Keratinocyte (primary cell): ENCODE data around the gene CHMP6. TPM values are rescaled to one million over a fixed set of nuclear protein-coding genes. Genes with fewer than 3 reads are reported as not detected.

ENCODE experiments used
- DNase-seq: peaks from one replicate; pipeline ENCODE4 v3.0.0-alpha.2; 2011; ENCODE audit warnings: low read depth, missing footprints, low spot score
- FAIRE-seq: peaks from 2 replicates; lab custom pipeline; 2011; peaks lifted over from hg19 to GRCh38; lab: Jason Lieb, UNC
- H2AFZ ChIP-seq: 2 replicates; pipeline ENCODE4 v1.6.0; 2012; ENCODE audit warnings: low read length, control low read depth, inconsistent platforms; ENCODE audit not compliant: control insufficient read depth
- H3K27ac ChIP-seq: 2 replicates; pipeline ENCODE4 v1.5.1; 2011; ENCODE audit warnings: low read length; ENCODE audit not compliant: control insufficient read depth, insufficient read depth
- H3K27me3 ChIP-seq: 3 replicates; pipeline ENCODE4 v1.6.0; 2011; ENCODE audit warnings: low read length; ENCODE audit not compliant: control insufficient read depth, insufficient read depth; ENCODE audit errors: extremely low read depth
- H3K36me3 ChIP-seq, 2 experiments: 2 replicates in 1 of 2; 3 replicates in 1 of 2; pipeline ENCODE4 v1.5.1; 2011; ENCODE audit warnings: low read length in 2 of 2, mild to moderate bottlenecking in 1 of 2; ENCODE audit not compliant: control insufficient read depth in 2 of 2, insufficient read depth in 2 of 2; ENCODE audit errors: extremely low read depth in 1 of 2
- H3K4me1 ChIP-seq: 3 replicates; pipeline ENCODE4 v1.5.1; 2011; ENCODE audit warnings: low read length; ENCODE audit not compliant: control insufficient read depth, insufficient read depth; ENCODE audit errors: extremely low read depth
- H3K4me2 ChIP-seq: 3 replicates; pipeline ENCODE4 v1.6.0; 2011; ENCODE audit warnings: low read depth, low read length; ENCODE audit not compliant: control insufficient read depth, insufficient read depth; ENCODE audit errors: extremely low read depth
- H3K4me3 ChIP-seq, 3 experiments: fragments of 200-600 bp in 1 of 3; sonication (generic) in 1 of 3; 2 replicates in 2 of 3; 3 replicates in 1 of 3; pipeline ENCODE4 v1.5.1; 2011 to 2016; ENCODE audit warnings: low read length in 3 of 3, mild to moderate bottlenecking in 3 of 3, control low read depth in 2 of 3, inconsistent platforms in 1 of 3, low read depth in 1 of 3, mixed read lengths in 1 of 3, mixed run types in 1 of 3, moderate library complexity in 1 of 3; ENCODE audit not compliant: control insufficient read depth in 2 of 3, insufficient read depth in 2 of 3; ENCODE audit errors: extremely low read depth in 1 of 3
- H3K79me2 ChIP-seq: 2 replicates; pipeline ENCODE4 v1.6.0; 2012; ENCODE audit warnings: low read length; ENCODE audit not compliant: control insufficient read depth, insufficient read depth
- H3K9ac ChIP-seq: 3 replicates; pipeline ENCODE4 v1.6.0; 2011; ENCODE audit warnings: low read length; ENCODE audit not compliant: control insufficient read depth, insufficient read depth; ENCODE audit errors: extremely low read depth
- H3K9me1 ChIP-seq: 3 replicates; pipeline ENCODE4 v1.6.0; 2011; ENCODE audit warnings: low read length; ENCODE audit not compliant: control insufficient read depth, insufficient read depth; ENCODE audit errors: extremely low read depth
- H3K9me3 ChIP-seq: 2 replicates; pipeline ENCODE4 v1.5.1; 2012; ENCODE audit warnings: low read depth, low read length; ENCODE audit not compliant: control insufficient read depth
- H4K20me1 ChIP-seq: 3 replicates; pipeline ENCODE4 v1.6.0; 2011; ENCODE audit warnings: low read length; ENCODE audit not compliant: control insufficient read depth, insufficient read depth; ENCODE audit errors: extremely low read depth
- CTCF ChIP-seq, 3 experiments: IDR thresholded peaks in 1 of 3; conservative IDR thresholded peaks in 1 of 3; optimal IDR thresholded peaks in 1 of 3; 2 replicates in 2 of 3; 3 replicates in 1 of 3; pipeline versions ENCODE3 to v1.5.1; 2011; ENCODE audit warnings: low read length in 3 of 3, mild to moderate bottlenecking in 3 of 3, moderate library complexity in 2 of 3, control low read depth in 1 of 3, inconsistent platforms in 1 of 3; ENCODE audit not compliant: insufficient read depth in 2 of 3; ENCODE audit errors: extremely low read depth in 1 of 3
- EZH2 ChIP-seq: IDR thresholded peaks from one replicate; pipeline ENCODE4 v1.6.1; 2012; ENCODE audit warnings: inconsistent platforms, mild to moderate bottlenecking, low read length, moderate library complexity
- dilution Hi-C: fragments of 300-500 bp; cut with MboI; formaldehyde crosslinking; loops from one replicate; pipeline ENCODE4 v1.7.0; 2020; ENCODE audit warnings: low sequenced_read_pairs; ENCODE audit not compliant: extremely low pct_ligation_motif_present
- polyA plus RNA-seq, 5 experiments: library from polyadenylated mRNA; depleted of rRNA in 3 of 5; stranded (reverse) in 3 of 5; stranded (forward) in 1 of 5; unstranded in 1 of 5; fragments of >200 nt; gene quantifications; 1 replicate in 1 of 5; 2 replicates in 3 of 5; 3 replicates in 1 of 5; pipeline versions ENCODE4 v1.2.1 to v1.2.3, GENCODE V29; 2011 to 2012; ENCODE audit warnings: missing spikeins in 2 of 5, low read depth in 1 of 5, low replicate concordance in 1 of 5

CHMP6 gene
- polyA plus RNA-seq, 1 donor (not counting 4 experiments of a cell fraction or from before 2014, with no cell fraction given) = 20.9 TPM

- DNase-seq (no peak), FAIRE-seq (no peak)
- Histone ChIP-seq H3K9me3 (no peaks in the 10 kb centered on the region), H2AFZ (no peak overlapping the region), H4K20me1 (no peaks in the 10 kb centered on the region), H3K9me1 (no peaks in the 10 kb centered on the region), H3K36me3 (peaks cover 18 to 24% of the 10 kb centered on the region in 2 experiments), H3K4me1 (peaks cover 18% of the 10 kb centered on the region), H3K9ac (no peak overlapping the region), H3K27ac (no peak overlapping the region), H3K79me2 (peaks cover 3% of the 10 kb centered on the region), H3K4me3 (no peak overlapping the region), H3K27me3 (peaks cover 4% of the 10 kb centered on the region), H3K4me2 (no peak overlapping the region)
- dilution Hi-C loops = no loop called here
- no peak for TF ChIP-seq EZH2
- TF ChIP-seq CTCF (optimal IDR thresholded peaks at IDR 0.05 in 1 of 3, IDR thresholded peaks at IDR 0.05 in 1 of 3, conservative IDR thresholded peaks at IDR 0.05 in 1 of 3; ENCODE audit: extremely low read depth in 1 of 3, insufficient read depth in 2 of 3, low read length in 3 of 3) = no peak
Observed at GRCh38 chr17:80998118-80998747, 6.6 kb downstream of the CHMP6 start.

DNA sequence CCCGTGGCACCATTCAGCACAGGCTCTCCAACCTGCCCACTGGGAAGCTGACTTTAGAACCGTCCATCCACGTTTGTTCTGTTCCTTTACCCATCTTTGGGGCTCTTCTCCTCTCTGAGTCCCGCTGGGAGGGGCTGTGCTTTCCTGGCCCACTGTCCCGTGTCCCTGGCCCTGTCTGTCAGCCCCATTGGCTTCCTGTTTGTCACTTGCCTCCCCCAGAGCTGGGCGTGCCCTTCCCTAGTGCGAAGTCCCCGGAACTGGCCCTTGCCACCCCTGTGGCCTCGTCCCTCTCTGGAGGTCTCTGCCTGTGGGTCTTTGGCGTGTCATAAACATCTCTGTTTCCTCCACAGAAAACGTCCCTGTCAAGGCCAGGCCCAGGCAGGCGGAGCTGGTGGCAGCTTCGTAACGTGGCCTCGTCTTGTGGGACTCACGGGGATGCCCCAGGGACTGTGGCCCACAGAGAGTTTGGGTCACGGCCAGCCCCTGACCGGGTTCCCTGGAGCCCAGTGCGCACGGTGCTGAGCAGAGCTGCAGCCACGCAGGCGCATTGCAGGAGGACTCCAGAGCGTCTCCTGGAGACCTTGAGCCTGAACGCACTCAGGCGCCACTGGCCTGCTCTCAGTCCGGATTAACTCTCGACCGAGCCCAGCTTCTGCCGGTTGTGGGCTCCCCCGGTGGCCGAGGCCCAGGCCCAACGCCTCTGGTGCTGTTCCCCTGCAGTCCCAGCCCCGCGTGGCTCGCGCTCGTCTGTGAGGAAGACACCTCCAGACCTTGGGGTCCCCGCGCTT lies 7.3 kb downstream of the CHMP6 start:
- H3K4me2 ChIP-seq = no peak overlapping the region
- no peak for TF ChIP-seq EZH2
- DNase-seq (no peak), FAIRE-seq (no peak)
- dilution Hi-C loops = no loop called here
- H4K20me1 ChIP-seq = no peaks in the 10 kb centered on the region
- no peaks in the 10 kb centered on the region for H3K9me1 ChIP-seq
- no peaks in the 10 kb centered on the region for H3K9me3 ChIP-seq
- no peak overlapping the region for H3K27ac ChIP-seq
- H3K27me3 ChIP-seq = peaks cover 11% of the 10 kb centered on the region
- peaks cover 13% of the 10 kb centered on the region for H3K4me1 ChIP-seq
- no peaks in the 10 kb centered on the region for H3K79me2 ChIP-seq
- H2AFZ ChIP-seq = no peak overlapping the region
- H3K9ac ChIP-seq = no peak overlapping the region
- H3K4me3 ChIP-seq = no peak overlapping the region
- H3K36me3 ChIP-seq = peaks cover 18 to 24% of the 10 kb centered on the region in 2 experiments
